ENCODE results near the gene CEP85L. TPM values are rescaled to one million over a fixed set of nuclear protein-coding genes. Genes with fewer than 3 reads are reported as not detected.

Gene CEP85L
- total RNA-seq (2021; ENCODE audit: unreplicated experiment) (4.9 TPM), Bru-seq, nascent RNA (percentile 61 among the genes with signal in this experiment), BruChase-seq, experiment 1, labeled RNA remaining after a 6-hour chase (percentile 45 among the genes with signal in this experiment), BruChase-seq, experiment 2, labeled RNA remaining after a 2-hour chase (percentile 52 among the genes with signal in this experiment)
- polyA plus RNA-seq (2012): 1.2 and 1.6 TPM in 2 replicates
- long read RNA-seq, partial matches to known transcripts: 2 of 5 reads
- long read RNA-seq, other reads (novel, unspliced or antisense): 2 of 5 reads

- no peaks in the 10 kb centered on the region for H3K9me2 ChIP-seq (ENCODE audit: insufficient read depth)
- peaks cover 21% of the 10 kb centered on the region for H3K79me2 ChIP-seq (ENCODE audit: insufficient read depth, low read length)
- H3K36me3 ChIP-seq (ENCODE audit: control insufficient read depth in 1 of 2, insufficient read depth in 2 of 2, low read length in 2 of 2): no peaks in the 10 kb centered on the region
- no TSS peak for BruUV-seq (replicated peaks)
- ATAC-seq (peak; percentile 91), DNase-seq (ENCODE audit: low read depth, low spot score) (peak; percentile 62)
- peak within 1 kb of the TSS; percentile 76 for H2AFZ ChIP-seq (ENCODE audit: low read depth, low read length, poor library complexity, severe bottlenecking)
- peak within 1 kb of the TSS; percentile 68 to 85 for H3K4me3 ChIP-seq (replicated peaks in 1 of 2; ENCODE audit: low read depth in 1 of 2, low read length in 2 of 2)
- H3K27ac ChIP-seq (ENCODE audit: low read depth, low read length): peak within 1 kb of the TSS; percentile 70
- peaks cover 13 to 22% of the 10 kb centered on the region in 2 experiments for H3K4me1 ChIP-seq (ENCODE audit: control insufficient read depth in 1 of 2, insufficient read depth in 2 of 2, low read length in 2 of 2)
- H4K20me1 ChIP-seq (ENCODE audit: insufficient read depth): no peaks in the 10 kb centered on the region
- H3K9me3 ChIP-seq (ENCODE audit: control insufficient read depth in 1 of 2, insufficient read depth in 1 of 2, low read depth in 1 of 2, low read length in 2 of 2): no peaks in the 10 kb centered on the region
- intact Hi-C loops (cut with micrococcal nuclease): loop anchor here (10.0 kb wide), 1 partner anchor 243 kb away; the partner anchor contains the start of gene ASF1A
- H3K27me3 ChIP-seq (ENCODE audit: insufficient read depth, low read length): no peaks in the 10 kb centered on the region
- peak within 1 kb of the TSS; percentile 89 for H3K4me2 ChIP-seq (ENCODE audit: low read length)
- CTCF ChIA-PET: no interaction called here
- POLR2A ChIA-PET: no interaction called here
- RAD21 ChIA-PET (ENCODE audit: low non-redundant PET in 1 of 2, low total read pairs in 2 of 2, uncharacterized antibody in 2 of 2, unreplicated experiment in 2 of 2): no interaction called here
- TF ChIP-seq ZFX (IDR thresholded peaks at IDR 0.05) (peak; percentile 51), POLR2AphosphoS5 (IDR thresholded peaks at IDR 0.05; ENCODE audit: low read depth, low read length) (peak; percentile 89), SIN3A (IDR thresholded peaks at IDR 0.05; ENCODE audit: low read depth) (0 out of 2 replicates have a peak, but pooled peaks have one; percentile 24), SRF (IDR thresholded peaks at IDR 0.05; ENCODE audit: low read depth) (no peak), ELF1 (IDR thresholded peaks at IDR 0.05; ENCODE audit: borderline replicate concordance, low read depth) (no peak), MAX (IDR thresholded peaks at IDR 0.05) (peak; percentile 84), EGR1 (IDR thresholded peaks at IDR 0.05; ENCODE audit: low read depth) (peak; percentile 61), JUND (IDR thresholded peaks at IDR 0.05) (no peak), TCF7L2 (IDR thresholded peaks at IDR 0.05; ENCODE audit: borderline replicate concordance, extremely low read depth, insufficient read depth, insufficient read length) (no peak), POLR2A (IDR thresholded peaks at IDR 0.05; ENCODE audit: borderline replicate concordance, extremely low read depth, insufficient read depth, insufficient read length) (no peak)
- H3K9ac ChIP-seq (ENCODE audit: low read length): peak within 1 kb of the TSS; percentile 71
These were observed at the start of gene CEP85L for GRCh38 chr6:118651282-118652050. Gene CEP85L (minus strand): TSS chr6:118651591. CDS start chr6:118651269, 322 bp downstream.

All from HCT116 (cell line).